GM12891 (cell line): ENCODE measurements around the gene E2F1.

Experiments used
- DNase-seq: peaks from one replicate; pipeline ENCODE4 v3.0.0; 2011; ENCODE audit warnings: low spot score; ENCODE audit not compliant: insufficient read length
- FAIRE-seq: peaks from 2 replicates; lab custom pipeline; 2011; peaks lifted over from hg19 to GRCh38; lab: Jason Lieb, UNC
- PAX5 ChIP-seq: IDR thresholded peaks from 2 replicates; pipeline ENCODE4 v1.6.1; 2011; ENCODE audit warnings: low read length, moderate library complexity, mild to moderate bottlenecking; ENCODE audit not compliant: insufficient read depth, severe bottlenecking
- POLR2A ChIP-seq: IDR thresholded peaks from 2 replicates; pipeline ENCODE4 v1.6.1; 2011; ENCODE audit warnings: low read depth, low read length, control low read depth
- POLR2AphosphoS5 ChIP-seq: IDR thresholded peaks from 2 replicates; pipeline ENCODE4 v1.6.1; 2011; ENCODE audit warnings: low read depth, low read length, control low read depth
- POU2F2 ChIP-seq: IDR thresholded peaks from 2 replicates; pipeline ENCODE4 v1.6.1; 2011; ENCODE audit warnings: low read depth, mild to moderate bottlenecking, control low read depth, low read length, moderate library complexity
- SPI1 ChIP-seq: IDR thresholded peaks from 2 replicates; pipeline ENCODE4 v1.6.1; 2011; ENCODE audit warnings: low read depth, low read length, control low read depth
- TAF1 ChIP-seq: IDR thresholded peaks from 2 replicates; pipeline ENCODE4 v1.6.1; 2011; ENCODE audit warnings: low read depth, low read length, control low read depth

The E2F1 gene

DNA sequence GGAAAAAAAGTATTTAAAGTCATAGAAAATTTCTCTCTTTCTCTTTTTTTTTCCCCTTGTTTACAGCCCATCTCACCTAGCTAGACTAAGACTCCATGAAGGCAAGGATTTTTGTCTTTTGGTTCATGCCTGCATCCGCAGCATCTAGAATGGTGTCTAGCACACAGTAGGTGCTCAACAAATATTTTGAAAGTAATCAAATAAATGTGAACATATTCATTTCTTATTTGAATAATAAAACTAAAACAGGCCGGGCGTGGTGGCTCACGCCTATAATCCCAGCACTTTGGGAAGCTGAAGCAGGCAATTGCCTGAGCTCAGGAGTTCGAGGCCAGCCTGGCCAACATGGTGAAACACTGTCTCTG, 40.9 kb upstream of the E2F1 start:
- TF ChIP-seq POLR2AphosphoS5 (no peak), SPI1 (no peak)
- FAIRE-seq (no peak), DNase-seq (no peak)

DNA sequence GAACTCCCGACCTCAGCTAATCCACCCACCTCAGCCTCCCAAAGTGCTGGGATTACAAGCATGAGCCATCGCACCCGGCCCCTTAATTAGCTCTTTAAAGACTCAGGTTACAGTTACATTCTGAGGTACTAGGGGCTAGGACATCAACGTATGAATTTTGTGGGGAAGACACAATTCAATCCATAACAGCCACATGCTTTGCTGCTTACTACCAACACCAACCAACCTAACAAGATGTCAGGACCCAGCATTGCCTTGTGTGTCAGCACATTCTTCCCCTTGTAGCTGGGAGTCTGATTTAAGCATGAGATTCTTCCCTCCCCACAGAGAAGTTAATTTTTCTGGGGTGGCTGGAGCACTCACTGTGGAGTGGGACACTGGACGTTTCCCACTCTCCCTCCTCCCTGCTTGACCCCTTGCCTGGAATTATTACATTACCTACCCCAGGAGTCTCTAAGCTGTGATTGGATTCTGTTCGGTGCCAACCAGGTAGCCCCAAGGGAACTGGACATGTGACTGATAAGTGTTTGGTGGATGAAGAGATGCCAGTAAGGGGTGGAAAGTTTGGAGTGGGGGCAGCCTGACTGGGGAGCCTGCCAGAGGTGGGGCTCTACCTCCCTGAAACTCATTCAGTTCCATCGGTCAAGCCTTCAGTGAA, 39.6 kb upstream of the E2F1 start:
- TF ChIP-seq SPI1 (no peak), POLR2AphosphoS5 (no peak), TAF1 (no peak), POLR2A (no peak), PAX5 (no peak), POU2F2 (no peak)
- FAIRE-seq: no peak
- DNase-seq: no peak

DNA sequence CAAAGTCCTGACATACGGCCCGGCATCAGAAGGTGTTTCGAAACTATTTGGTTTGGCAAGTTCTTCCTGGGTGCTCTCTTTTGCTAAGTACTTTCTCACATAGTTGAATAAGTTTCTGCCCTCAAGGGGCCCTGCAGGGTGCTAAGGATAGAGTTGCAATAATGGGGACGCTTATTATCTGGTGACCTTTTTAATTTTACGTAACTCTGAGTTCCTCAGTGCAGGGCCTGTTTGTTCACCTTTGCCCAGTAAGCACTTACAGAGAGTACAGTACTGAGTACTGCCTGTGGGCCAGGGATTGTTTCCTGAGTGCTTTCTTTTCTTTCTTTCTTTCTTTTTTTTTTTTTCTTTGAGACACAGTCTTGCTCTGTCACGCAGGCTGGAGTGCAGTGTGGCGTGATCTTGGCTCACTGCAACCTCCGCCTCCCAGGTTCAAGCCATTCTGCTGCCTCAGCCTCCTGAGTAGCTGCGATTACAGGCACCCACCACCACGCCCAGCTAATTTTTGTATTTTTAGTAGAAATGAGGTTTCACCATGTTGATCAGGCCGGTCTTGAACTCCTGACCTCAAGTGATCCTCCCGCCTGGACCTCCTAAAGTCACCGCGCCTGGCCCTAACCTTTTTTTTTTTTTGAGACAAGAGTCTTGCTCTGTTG, 38.4 kb upstream of the E2F1 start:
- DNase-seq: no peak
- TF ChIP-seq PAX5 (no peak), TAF1 (no peak), POLR2A (no peak), POLR2AphosphoS5 (no peak), SPI1 (no peak), POU2F2 (no peak)
- no peak for FAIRE-seq

DNA sequence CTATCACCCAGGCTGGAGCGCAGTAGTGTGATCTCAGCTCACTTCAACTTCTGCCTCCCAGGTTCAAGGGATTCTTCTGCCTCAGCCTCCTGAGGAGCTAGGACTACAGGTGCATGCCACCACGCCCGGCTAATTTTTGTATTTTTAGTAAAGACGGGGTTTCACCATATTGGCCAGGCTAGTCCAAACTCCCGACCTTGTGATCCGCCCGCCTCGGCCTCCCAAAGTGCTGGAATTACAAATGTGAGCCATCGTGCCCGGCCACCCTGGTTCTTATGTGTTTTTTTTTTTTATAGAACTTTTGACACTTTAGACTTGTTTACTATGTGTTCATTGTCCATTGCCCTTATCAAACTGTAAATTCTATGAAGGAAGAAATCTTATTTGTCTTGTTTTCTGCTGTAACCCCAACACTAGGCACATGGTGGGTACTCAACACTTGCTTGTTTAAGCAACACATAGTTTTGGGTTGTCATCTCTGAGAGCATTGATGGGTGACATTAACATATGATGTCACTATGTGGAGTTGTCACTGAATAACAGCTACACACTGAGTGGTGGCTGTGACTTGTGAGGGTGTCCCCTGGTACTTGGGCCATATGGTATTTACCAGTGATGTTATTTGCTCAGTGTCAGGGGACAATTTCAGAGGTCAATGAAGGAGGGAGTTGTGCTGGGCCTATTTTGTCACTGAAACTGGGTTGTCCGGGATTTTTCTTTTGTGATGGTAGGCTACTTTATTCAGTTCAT, 35.4 kb upstream of the E2F1 start:
- DNase-seq (no peak), FAIRE-seq (peak; percentile 9)
- no peak for TF ChIP-seq PAX5
- no peak for TF ChIP-seq POU2F2
- no peak for TF ChIP-seq TAF1
- no peak for TF ChIP-seq POLR2A
- no peak for TF ChIP-seq SPI1

DNA sequence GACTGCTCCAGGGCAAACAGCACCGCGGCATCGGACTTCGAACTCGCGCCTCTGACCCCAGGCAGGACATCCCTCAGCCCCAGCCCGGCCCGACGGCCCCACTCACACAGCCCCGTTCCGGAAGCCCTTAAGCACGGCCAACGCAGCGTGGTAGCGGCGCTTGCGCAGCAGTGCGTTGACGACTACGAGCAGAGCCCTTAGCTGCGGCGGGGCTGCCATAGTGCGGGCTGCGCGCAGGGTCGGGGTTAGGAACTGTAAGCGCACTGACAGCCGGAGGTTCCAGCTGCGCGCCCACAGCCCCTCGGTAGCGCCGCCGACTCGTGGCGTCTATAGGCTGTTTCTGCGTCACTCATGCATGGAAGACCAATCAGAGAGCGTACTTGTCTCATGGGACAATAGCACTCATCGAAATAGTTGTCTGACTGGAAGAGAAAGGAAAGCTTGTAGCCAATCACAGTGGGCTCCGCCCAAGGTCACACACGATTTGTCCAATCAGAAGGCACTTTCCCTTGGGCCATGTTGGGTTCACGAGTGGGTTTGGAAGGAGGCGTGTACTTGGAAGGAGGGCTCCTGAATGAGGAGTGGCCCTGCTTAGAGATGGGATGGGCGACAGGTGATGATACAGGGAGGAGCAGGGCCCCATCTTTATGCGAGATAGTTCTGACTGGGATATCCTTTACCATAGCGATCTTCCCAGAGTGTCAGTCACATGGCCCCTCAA, 34.0 kb upstream of the E2F1 start, which contains the start of gene PXMP4:
PXMP4 (minus strand) TSS at position 322 of the 721 bp plus-strand sequence; CDS start at position 219, 103 bp downstream.
- DNase-seq: peak; percentile 95
- TF ChIP-seq POLR2AphosphoS5 (no peak), POLR2A (peak; percentile 26; the same call in 1 of the 2 replicates), POU2F2 (0 out of 2 replicates have a peak, but pooled peaks have one; percentile 21), PAX5 (peak; percentile 35), TAF1 (no peak), SPI1 (no peak)

DNA sequence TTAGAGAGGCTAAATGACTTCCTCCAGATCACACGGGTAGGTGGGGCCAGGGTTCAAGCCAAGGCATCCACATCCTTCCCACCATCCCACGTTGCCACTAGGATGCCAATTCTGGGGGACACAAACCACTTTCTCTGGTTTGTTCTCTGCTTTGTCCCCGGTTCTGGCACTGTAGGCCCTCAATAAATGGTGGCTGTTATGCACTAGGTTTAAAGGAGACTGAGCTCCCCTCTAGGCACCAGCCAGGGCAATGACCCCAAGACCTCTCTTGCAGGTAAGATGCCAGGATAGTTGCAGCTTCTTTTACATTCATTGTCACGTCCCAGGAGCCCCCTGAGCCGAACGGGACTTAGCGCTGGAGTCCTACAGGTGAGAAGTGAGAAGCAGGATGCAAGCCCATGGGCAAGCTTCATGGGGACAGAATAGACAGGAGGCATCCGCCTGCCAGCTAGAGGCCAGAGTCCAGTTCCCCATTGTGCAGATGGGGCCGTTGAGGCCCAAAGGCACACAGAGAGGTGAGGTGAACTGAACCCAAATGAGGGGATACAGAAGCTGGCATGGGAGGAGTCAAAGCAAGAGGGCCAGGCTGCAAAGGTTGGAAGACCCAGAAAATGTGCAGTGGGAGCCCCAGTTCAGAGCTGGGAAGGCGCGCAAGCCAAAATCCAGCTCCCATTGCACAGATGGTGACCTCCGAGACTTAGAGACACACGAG, 33.2 kb upstream of the E2F1 start:
- DNase-seq: no peak
- no peak for FAIRE-seq
- 0 out of 2 replicates have a peak, but pooled peaks have one; percentile 17 for TF ChIP-seq SPI1
- TF ChIP-seq POLR2AphosphoS5: no peak; the same call in 1 of the 2 replicates

More for the DNA sequence above, 34.0 kb upstream of the E2F1 start, which contains the start of gene PXMP4:
- peak; percentile 97 for FAIRE-seq

DNA sequence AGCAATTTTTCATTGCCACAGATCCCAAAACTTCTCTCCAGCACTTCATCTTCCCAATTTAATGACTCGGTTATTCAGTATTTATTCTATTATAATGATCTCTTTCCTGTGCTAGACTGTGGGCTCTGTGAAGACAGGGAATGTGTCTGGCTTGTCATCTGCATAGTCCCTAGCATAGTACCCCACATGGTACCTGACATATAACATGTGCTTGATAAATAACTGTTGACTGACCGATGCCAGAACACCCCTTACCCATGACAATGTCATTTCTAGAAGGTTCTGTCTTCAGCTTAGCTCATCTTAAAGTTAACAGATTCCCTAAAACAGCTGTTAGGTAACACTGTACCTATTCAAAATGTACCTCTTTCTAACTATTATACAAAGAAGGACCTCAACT, 30.3 kb upstream of the E2F1 start:
- TF ChIP-seq POLR2A (no peak), PAX5 (no peak), POLR2AphosphoS5 (no peak), TAF1 (no peak), SPI1 (no peak), POU2F2 (no peak)
- DNase-seq (no peak), FAIRE-seq (no peak)

DNA sequence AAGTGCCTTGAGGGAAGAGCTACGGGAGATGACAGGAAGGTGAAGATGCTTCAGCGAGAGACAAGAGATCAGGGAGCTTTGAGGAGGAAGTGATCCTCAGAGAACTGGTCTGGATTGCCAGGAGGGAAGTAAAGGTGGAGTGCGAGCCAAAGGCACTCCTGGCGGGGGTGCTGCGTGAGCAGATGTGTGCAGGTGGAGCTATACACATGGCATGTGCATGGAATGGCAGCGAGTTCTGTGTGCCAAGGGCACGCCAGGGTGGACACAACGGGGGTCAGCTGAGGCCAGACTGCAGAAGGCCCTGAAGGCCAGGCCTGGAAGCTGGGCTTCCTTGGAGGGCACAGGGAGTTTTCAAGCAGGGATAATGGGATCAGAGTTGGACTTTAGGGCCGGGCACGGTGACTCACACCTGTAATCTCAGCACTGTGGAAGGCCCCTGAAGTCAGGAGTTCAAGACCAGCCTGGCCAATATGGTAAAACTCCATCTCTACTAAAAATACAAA, 27.7 kb upstream of the E2F1 start:
- TF ChIP-seq POLR2AphosphoS5: no peak
- no peak for TF ChIP-seq PAX5
- no peak for TF ChIP-seq POLR2A
- TF ChIP-seq POU2F2: no peak
- no peak for TF ChIP-seq SPI1
- no peak for TF ChIP-seq TAF1
- DNase-seq (no peak), FAIRE-seq (no peak)

DNA sequence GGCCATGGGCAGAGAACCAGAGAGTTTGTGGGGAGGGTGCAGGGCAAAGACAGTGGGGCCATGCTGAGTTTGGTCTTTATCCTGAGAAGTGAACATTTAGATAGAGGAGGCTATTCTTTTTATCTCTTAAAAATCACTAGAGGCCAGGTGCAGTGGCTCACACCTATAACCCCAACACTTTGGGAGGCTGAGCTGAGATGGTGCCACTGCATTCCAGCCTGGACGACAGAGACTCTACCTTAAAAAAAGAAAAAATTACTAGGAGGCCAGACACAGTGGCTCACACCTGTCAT, 25.2 kb upstream of the E2F1 start:
- TF ChIP-seq POLR2A (no peak), POU2F2 (no peak), PAX5 (no peak), POLR2AphosphoS5 (no peak), TAF1 (no peak), SPI1 (no peak)
- FAIRE-seq: no peak
- no peak for DNase-seq
